ENCODE results near the gene SLC4A11.

DNA sequence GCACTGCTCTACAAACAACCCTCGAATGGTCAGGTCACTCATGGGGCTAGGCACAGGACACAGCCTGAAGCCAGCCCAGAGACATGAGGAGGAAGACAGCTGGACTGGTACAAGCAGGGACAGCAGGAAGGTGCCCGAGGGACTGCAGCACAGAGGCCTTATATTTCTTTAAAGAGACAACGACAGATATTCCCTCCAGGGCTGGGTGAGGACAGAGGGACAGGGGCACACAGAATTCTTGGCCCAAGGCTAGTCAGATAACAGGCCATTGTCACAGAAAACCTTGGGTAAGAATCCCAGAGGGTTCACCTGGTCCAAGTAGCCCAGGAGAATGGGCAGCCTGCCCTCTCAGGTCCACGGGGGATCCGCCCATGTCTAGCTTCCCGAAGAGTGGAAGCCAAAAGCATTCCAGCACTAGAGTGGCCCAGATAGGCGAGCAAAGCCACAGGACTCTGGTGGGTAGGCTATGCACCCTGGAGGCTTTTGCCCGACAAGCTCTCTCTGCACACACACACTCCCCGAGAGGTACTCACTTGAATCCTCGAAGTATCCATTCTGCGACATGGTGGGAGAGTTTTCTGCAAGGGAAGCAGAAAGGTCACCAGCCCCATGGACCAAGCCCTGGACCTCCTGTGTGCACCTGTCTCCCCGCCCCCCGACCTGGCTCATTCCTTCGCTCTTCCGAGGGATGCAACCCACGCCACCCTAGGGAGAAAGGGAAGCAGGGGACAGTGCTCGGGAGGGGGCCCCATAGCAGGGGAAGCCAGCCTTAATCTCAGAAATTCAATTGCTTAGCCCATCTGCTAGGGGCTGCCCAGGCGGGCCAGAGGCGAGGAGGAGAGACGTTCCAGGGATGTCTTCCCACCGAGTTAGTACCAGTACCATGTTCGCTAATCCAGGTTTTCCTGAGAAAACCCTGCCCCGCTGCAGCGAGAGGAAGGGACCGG lies 1.7 kb downstream of the SLC4A11 start:
- TF ChIP-seq, protein P1, sequence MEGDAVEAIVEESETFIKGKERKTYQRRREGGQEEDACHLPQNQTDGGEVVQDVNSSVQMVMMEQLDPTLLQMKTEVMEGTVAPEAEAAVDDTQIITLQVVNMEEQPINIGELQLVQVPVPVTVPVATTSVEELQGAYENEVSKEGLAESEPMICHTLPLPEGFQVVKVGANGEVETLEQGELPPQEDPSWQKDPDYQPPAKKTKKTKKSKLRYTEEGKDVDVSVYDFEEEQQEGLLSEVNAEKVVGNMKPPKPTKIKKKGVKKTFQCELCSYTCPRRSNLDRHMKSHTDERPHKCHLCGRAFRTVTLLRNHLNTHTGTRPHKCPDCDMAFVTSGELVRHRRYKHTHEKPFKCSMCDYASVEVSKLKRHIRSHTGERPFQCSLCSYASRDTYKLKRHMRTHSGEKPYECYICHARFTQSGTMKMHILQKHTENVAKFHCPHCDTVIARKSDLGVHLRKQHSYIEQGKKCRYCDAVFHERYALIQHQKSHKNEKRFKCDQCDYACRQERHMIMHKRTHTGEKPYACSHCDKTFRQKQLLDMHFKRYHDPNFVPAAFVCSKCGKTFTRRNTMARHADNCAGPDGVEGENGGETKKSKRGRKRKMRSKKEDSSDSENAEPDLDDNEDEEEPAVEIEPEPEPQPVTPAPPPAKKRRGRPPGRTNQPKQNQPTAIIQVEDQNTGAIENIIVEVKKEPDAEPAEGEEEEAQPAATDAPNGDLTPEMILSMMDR (IDR thresholded peaks at IDR 0.05): no peak
- no peak for TF ChIP-seq EP300 (IDR thresholded peaks at IDR 0.05)

Measured in ovary (tissue), 3 donors.